Measurements from ENCODE around the gene MYO18A. TPM values are rescaled to one million over a fixed set of nuclear protein-coding genes. Genes with fewer than 3 reads are reported as not detected.
A peak's percentile ranks its signal among the peaks of the same experiment; 100 is the strongest.

Gene MYO18A
- polyA plus RNA-seq, 2 donors = 39.1 to 86.4 TPM

DNA sequence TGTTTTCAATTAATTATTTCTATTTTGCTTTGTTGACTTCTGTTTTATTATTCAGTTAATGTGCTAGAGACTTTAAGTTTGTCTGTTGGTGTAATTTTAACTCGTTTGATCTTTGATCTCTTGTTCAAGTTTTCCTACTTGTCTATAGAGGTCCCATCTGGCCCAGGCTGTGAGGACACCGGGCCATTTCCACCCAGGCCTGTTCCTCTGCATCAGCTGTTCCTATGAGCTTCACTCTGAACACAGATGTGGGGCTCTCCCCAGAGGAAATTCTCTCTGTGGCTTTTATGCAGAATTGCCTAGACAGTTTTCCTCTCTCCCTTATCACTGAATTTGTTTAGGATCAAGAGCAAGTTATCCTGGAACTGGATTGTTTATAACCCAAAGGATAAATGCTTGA, 44.7 kb downstream of the MYO18A start:
- no peak overlapping the region for H3K27ac ChIP-seq (ENCODE audit: low read depth in 2 of 2, low read length in 1 of 2)
- H3K27me3 ChIP-seq (ENCODE audit: control insufficient read depth in 1 of 2, insufficient read depth in 2 of 2, low read length in 2 of 2) = no peaks in the 10 kb centered on the region
- 70 to 74% methylated on average over 2 of the region's 2 CpGs for WGBS, 2 donors
- peaks cover 10% of the 10 kb centered on the region in 2 donors for H3K4me1 ChIP-seq (ENCODE audit: control insufficient read depth in 2 of 2, insufficient read depth in 2 of 2, low read length in 1 of 2)
- no peaks in the 10 kb centered on the region for H3K9me3 ChIP-seq (ENCODE audit: control insufficient read depth in 2 of 2, insufficient read depth in 1 of 2, low read depth in 1 of 2, low read length in 1 of 2)
- H3K4me3 ChIP-seq (ENCODE audit: low read depth in 1 of 2, low read length in 2 of 2) = no peak overlapping the region
- H3K36me3 ChIP-seq (ENCODE audit: control insufficient read depth in 2 of 2, insufficient read depth in 2 of 2, low read length in 1 of 2) = peaks cover 0 to 20% of the 10 kb centered on the region in 2 donors

DNA sequence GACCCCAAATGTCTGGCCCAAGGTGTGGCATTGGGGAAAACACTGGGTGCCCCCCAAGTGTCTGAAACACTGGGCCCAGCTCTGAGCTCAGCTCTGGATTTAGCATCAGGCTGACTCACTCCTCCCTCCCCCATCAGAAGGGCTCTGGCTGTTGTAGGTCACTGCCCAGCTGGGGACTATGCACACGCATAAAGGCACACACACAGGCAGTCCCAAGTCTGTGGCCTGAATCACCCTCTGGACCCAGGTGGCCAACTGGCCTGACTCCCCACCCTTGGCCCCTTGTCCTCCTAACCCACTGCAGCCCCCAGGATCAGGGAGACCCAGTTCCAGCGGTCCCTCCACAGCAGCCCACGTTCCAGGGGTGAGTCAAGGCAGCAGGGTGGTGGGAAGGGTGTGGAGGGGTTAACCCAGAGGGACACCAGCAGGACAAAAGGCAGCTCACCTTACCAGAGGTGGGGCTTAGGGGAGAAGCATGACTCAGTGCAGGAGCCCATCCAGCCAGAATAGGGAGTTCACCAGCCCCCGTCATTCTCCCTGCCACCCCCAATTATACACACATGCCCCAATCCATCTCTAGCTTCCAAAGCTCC, 47.0 kb downstream of the MYO18A start:
- Histone ChIP-seq H3K36me3 (ENCODE audit: control insufficient read depth in 2 of 2, insufficient read depth in 2 of 2, low read length in 1 of 2) (peaks cover 0 to 32% of the 10 kb centered on the region in 2 donors), H3K4me3 (ENCODE audit: low read depth in 1 of 2, low read length in 2 of 2) (no peak overlapping the region), H3K27me3 (ENCODE audit: control insufficient read depth in 1 of 2, insufficient read depth in 2 of 2, low read length in 2 of 2) (no peaks in the 10 kb centered on the region), H3K4me1 (ENCODE audit: control insufficient read depth in 2 of 2, insufficient read depth in 2 of 2, low read length in 1 of 2) (peaks cover 2% of the 10 kb centered on the region in 2 donors), H3K9me3 (ENCODE audit: control insufficient read depth in 2 of 2, insufficient read depth in 1 of 2, low read depth in 1 of 2, low read length in 1 of 2) (no peaks in the 10 kb centered on the region), H3K27ac (ENCODE audit: low read depth in 2 of 2, low read length in 1 of 2) (peak overlapping the region in 1 of 2 donors; percentile 50)
- 56 to 65% methylated on average over 4 of the region's 4 CpGs for WGBS, 2 donors

DNA sequence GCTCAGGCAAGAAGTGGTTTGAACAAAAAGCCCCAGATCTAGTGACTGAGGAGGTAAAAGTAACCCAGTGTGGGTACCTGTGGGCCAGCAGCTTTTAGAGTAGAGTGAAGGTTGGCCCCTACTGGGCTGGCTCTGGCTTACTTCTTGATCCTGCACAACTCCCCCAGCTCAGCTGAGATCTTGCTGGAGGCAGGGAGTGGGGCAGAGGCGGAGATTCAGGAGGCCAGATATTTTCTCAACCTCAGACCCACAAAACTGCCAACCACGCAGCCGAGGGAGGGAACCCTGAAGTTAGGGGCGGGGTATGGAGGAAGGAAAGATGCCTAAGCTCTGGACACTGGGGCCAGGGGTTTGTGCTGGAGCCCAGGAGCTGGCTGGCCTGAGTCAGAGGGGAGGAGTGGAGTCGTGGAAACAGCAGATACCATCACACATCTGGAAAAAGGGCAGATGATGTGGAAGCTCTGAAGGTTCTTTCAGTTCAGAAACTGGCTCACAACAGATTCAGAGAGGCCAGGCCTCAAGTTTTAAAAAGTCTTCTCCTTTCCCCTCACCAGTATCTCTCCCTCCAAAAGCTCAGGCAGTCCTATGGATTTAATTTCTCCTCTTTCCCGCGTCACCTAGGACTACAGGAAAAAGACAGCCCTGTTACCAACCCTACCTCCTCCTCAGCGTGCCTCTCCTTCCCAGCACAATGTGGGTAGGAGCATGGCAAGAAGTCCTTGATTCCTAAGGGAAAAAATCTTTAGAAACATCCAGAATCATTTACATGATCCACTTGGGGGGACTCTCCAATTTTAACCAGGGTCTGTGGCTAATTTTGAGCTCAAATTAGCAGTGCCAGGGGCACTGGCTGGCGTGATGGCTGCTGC, 48.1 kb downstream of the MYO18A start:
- H3K27me3 ChIP-seq (ENCODE audit: control insufficient read depth in 1 of 2, insufficient read depth in 2 of 2, low read length in 2 of 2) = no peaks in the 10 kb centered on the region
- H3K27ac ChIP-seq (ENCODE audit: low read depth in 2 of 2, low read length in 1 of 2) = no peak overlapping the region
- H3K4me3 ChIP-seq (ENCODE audit: low read depth in 1 of 2, low read length in 2 of 2) = no peak overlapping the region
- H3K9me3 ChIP-seq (ENCODE audit: control insufficient read depth in 2 of 2, insufficient read depth in 1 of 2, low read depth in 1 of 2, low read length in 1 of 2) = no peaks in the 10 kb centered on the region
- peaks cover 0 to 38% of the 10 kb centered on the region in 2 donors for H3K36me3 ChIP-seq (ENCODE audit: control insufficient read depth in 2 of 2, insufficient read depth in 2 of 2, low read length in 1 of 2)
- peaks cover 2% of the 10 kb centered on the region in 2 donors for H3K4me1 ChIP-seq (ENCODE audit: control insufficient read depth in 2 of 2, insufficient read depth in 2 of 2, low read length in 1 of 2)
- 75 to 78% methylated on average over 9 of the region's 9 CpGs for WGBS, 2 donors

DNA sequence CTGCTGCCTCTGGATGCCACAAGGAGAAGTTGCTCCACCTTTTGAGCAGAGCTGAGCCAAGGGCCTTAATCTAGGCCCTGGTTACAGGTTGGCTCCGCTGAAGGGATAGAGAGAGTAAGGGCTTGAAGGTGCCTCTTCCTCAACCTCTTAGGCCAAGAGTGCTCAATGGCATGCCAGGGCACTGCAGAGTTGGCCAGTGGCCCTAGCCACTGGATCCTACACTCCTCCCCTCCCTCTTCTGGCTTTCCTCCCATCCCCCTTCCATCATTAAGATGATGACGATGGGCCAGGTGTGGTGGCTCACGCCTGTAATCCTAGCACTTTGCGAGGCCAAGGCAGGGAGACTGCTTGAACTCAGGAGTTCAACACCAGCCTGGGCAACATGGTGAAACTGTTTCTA, 50.5 kb downstream of the MYO18A start:
- Histone ChIP-seq H3K36me3 (ENCODE audit: control insufficient read depth in 2 of 2, insufficient read depth in 2 of 2, low read length in 1 of 2) (peaks cover 0 to 38% of the 10 kb centered on the region in 2 donors), H3K4me3 (ENCODE audit: low read depth in 1 of 2, low read length in 2 of 2) (no peak overlapping the region), H3K27me3 (ENCODE audit: control insufficient read depth in 1 of 2, insufficient read depth in 2 of 2, low read length in 2 of 2) (no peaks in the 10 kb centered on the region), H3K4me1 (ENCODE audit: control insufficient read depth in 2 of 2, insufficient read depth in 2 of 2, low read length in 1 of 2) (peaks cover 2 to 5% of the 10 kb centered on the region in 2 donors), H3K27ac (ENCODE audit: low read depth in 2 of 2, low read length in 1 of 2) (no peak overlapping the region), H3K9me3 (ENCODE audit: control insufficient read depth in 2 of 2, insufficient read depth in 1 of 2, low read depth in 1 of 2, low read length in 1 of 2) (no peaks in the 10 kb centered on the region)
- 64 to 80% methylated on average over 4 of the region's 4 CpGs for WGBS, 2 donors

DNA sequence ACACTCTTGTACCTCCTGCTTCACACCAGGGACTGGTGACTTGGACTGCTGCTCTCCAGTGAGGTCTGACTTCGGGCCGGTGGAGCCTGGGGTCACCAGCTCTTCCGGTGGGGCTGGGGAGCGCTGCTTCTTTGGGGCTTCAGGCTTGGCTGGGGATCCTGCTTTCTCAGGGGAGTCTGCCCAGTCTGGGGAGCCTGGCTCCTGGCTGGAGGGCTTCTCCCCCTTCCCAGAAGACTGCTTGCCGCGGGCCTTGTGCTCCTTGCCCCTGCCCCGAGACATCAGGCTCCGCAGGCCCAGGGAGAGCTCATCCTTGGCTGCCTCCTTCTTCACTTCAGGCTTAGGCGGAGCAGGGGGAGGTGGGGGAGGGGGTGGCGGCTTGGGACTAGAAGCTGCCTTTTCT, 52.4 kb downstream of the MYO18A start:
- Histone ChIP-seq H3K27ac (ENCODE audit: low read depth in 2 of 2, low read length in 1 of 2) (no peak overlapping the region), H3K4me1 (ENCODE audit: control insufficient read depth in 2 of 2, insufficient read depth in 2 of 2, low read length in 1 of 2) (peaks cover 0 to 5% of the 10 kb centered on the region in 2 donors), H3K36me3 (ENCODE audit: control insufficient read depth in 2 of 2, insufficient read depth in 2 of 2, low read length in 1 of 2) (peaks cover 0 to 35% of the 10 kb centered on the region in 2 donors), H3K4me3 (ENCODE audit: low read depth in 1 of 2, low read length in 2 of 2) (no peak overlapping the region), H3K9me3 (ENCODE audit: control insufficient read depth in 2 of 2, insufficient read depth in 1 of 2, low read depth in 1 of 2, low read length in 1 of 2) (no peaks in the 10 kb centered on the region), H3K27me3 (ENCODE audit: control insufficient read depth in 1 of 2, insufficient read depth in 2 of 2, low read length in 2 of 2) (no peaks in the 10 kb centered on the region)
- 90 to 94% methylated on average over 9 to 10 of the region's 10 CpGs for WGBS, 2 donors

DNA sequence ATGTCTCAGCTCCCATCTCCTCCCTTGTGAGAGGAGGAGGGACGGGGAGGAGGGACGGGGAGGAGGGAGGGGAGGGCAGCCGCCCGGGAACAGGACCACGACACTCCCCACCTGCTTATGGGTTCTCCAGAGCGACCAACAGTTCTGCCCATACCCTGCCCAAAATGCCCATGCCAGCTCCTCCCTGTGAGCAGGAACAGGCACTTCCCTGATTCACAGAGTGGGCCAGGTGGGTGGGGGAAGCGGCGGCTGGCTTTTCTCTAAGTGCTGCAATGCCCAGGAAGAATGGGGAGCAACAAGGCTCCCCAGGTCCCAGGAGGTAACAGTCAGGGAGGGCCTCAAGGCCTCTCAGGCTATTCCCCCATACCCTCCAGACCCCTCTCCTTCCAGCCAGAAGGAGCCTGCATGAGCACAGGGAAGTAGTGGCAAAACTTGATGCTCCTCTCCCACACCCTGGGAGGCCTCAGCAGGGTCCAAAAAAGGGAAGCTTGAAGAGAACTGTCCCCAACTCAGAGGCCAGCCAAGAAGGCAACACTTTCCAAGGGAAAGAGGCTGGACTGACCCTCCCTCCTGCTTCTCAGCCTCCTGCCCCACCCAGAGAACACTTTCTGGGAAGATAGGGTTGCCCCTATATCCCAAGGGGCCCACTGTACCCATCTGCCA, 53.8 kb downstream of the MYO18A start:
- peaks cover 0 to 5% of the 10 kb centered on the region in 2 donors for H3K4me1 ChIP-seq (ENCODE audit: control insufficient read depth in 2 of 2, insufficient read depth in 2 of 2, low read length in 1 of 2)
- no peak overlapping the region for H3K27ac ChIP-seq (ENCODE audit: low read depth in 2 of 2, low read length in 1 of 2)
- H3K9me3 ChIP-seq (ENCODE audit: control insufficient read depth in 2 of 2, insufficient read depth in 1 of 2, low read depth in 1 of 2, low read length in 1 of 2) = no peaks in the 10 kb centered on the region
- no peak overlapping the region for H3K4me3 ChIP-seq (ENCODE audit: low read depth in 1 of 2, low read length in 2 of 2)
- 80 to 89% methylated on average over 8 of the region's 8 CpGs for WGBS, 2 donors
- H3K36me3 ChIP-seq (ENCODE audit: control insufficient read depth in 2 of 2, insufficient read depth in 2 of 2, low read length in 1 of 2) = peaks cover 2 to 43% of the 10 kb centered on the region in 2 donors
- no peaks in the 10 kb centered on the region for H3K27me3 ChIP-seq (ENCODE audit: control insufficient read depth in 1 of 2, insufficient read depth in 2 of 2, low read length in 2 of 2)

DNA sequence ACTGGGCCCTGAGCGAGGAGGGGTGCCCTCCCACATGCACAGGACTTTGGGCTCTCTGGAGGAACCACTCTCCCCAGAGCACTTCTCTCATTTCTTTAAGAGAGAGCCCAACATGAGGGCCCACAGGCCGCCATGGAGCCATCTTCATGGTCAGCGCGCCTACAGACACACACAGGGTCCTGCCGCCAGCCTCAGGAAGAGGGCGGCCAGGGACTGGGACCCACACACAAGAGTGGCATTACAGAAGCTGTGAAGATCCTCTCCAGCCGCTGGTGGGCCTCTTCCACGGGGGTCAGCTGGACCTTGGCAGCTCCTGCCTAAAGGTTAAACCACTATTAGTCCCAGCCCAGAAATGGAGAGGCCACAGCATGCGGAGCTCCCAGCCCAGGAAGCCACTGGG, 54.5 kb downstream of the MYO18A start:
- Histone ChIP-seq H3K9me3 (ENCODE audit: control insufficient read depth in 2 of 2, insufficient read depth in 1 of 2, low read depth in 1 of 2, low read length in 1 of 2) (no peaks in the 10 kb centered on the region), H3K4me3 (ENCODE audit: low read depth in 1 of 2, low read length in 2 of 2) (no peak overlapping the region), H3K27ac (ENCODE audit: low read depth in 2 of 2, low read length in 1 of 2) (no peak overlapping the region), H3K27me3 (ENCODE audit: control insufficient read depth in 1 of 2, insufficient read depth in 2 of 2, low read length in 2 of 2) (no peaks in the 10 kb centered on the region), H3K4me1 (ENCODE audit: control insufficient read depth in 2 of 2, insufficient read depth in 2 of 2, low read length in 1 of 2) (peaks cover 0 to 5% of the 10 kb centered on the region in 2 donors), H3K36me3 (ENCODE audit: control insufficient read depth in 2 of 2, insufficient read depth in 2 of 2, low read length in 1 of 2) (peaks cover 6 to 47% of the 10 kb centered on the region in 2 donors)
- WGBS, 2 donors = 86 to 89% methylated on average over 9 of the region's 9 CpGs

DNA sequence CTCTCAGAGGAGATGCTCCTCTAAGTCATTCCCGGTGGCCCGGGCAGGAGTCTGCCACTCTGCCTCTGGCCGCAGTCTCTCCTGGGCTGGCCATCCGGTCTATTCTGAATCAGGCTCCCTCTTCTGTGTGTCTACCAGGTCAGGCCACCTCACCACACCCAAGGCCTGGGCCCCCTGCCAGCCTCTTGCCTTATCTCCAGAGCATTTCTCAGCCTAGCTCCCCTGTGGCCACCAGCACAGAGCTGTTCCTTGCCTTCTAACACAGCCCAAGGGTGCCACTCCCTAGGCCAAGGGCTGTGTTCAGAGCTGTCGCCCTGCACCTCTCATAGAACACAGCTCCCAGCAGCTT, 55.3 kb downstream of the MYO18A start:
- Histone ChIP-seq H3K4me1 (ENCODE audit: control insufficient read depth in 2 of 2, insufficient read depth in 2 of 2, low read length in 1 of 2) (peaks cover 0 to 5% of the 10 kb centered on the region in 2 donors), H3K27ac (ENCODE audit: low read depth in 2 of 2, low read length in 1 of 2) (no peak overlapping the region), H3K4me3 (ENCODE audit: low read depth in 1 of 2, low read length in 2 of 2) (no peak overlapping the region), H3K9me3 (ENCODE audit: control insufficient read depth in 2 of 2, insufficient read depth in 1 of 2, low read depth in 1 of 2, low read length in 1 of 2) (no peaks in the 10 kb centered on the region), H3K36me3 (ENCODE audit: control insufficient read depth in 2 of 2, insufficient read depth in 2 of 2, low read length in 1 of 2) (peaks cover 13 to 54% of the 10 kb centered on the region in 2 donors), H3K27me3 (ENCODE audit: control insufficient read depth in 1 of 2, insufficient read depth in 2 of 2, low read length in 2 of 2) (no peaks in the 10 kb centered on the region)
- 74 to 77% methylated on average over 5 of the region's 5 CpGs for WGBS, 2 donors

DNA sequence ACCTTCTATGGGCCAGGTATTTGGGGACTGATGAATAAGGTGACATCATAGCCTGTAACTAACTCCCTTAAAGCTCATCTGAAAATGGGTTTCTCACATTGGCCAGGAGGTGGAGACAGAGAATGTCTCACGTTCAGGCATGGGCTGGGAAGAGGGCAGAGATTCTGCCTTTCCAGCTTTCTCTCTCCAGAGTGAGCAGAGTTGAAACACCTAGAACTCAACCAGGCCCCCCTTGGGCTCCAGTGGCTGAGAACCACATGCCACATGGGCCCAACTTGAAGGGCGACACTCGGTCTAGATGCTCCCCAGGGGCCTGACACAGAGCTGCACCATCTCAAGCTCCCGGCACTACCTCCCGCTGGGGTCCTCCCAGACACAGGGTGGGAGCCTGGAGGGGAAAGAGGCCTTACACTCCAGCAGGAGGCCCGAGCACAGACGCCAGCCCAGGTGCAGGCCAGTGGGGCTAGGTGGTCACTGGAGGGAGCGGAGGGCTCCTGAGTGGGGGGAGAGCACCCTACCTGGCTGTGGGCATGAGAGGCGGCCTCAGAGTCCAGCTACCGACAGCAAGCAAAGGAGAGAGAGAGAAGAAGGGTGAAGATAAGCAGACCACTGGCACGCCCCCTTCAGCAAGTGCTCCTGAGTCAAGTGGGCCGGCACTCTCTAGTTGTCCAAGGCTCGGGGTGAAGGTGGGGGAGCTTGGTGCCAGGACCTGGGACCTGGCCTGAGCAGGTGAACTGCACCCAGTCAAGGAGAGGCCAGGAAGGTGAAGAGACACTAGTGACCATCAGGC, 55.9 kb downstream of the MYO18A start:
- no peaks in the 10 kb centered on the region for H3K27me3 ChIP-seq (ENCODE audit: control insufficient read depth in 1 of 2, insufficient read depth in 2 of 2, low read length in 2 of 2)
- H3K4me1 ChIP-seq (ENCODE audit: control insufficient read depth in 2 of 2, insufficient read depth in 2 of 2, low read length in 1 of 2) = peaks cover 0 to 5% of the 10 kb centered on the region in 2 donors
- H3K4me3 ChIP-seq (ENCODE audit: low read depth in 1 of 2, low read length in 2 of 2) = no peak overlapping the region
- no peaks in the 10 kb centered on the region for H3K9me3 ChIP-seq (ENCODE audit: control insufficient read depth in 2 of 2, insufficient read depth in 1 of 2, low read depth in 1 of 2, low read length in 1 of 2)
- no peak overlapping the region for H3K27ac ChIP-seq (ENCODE audit: low read depth in 2 of 2, low read length in 1 of 2)
- H3K36me3 ChIP-seq (ENCODE audit: control insufficient read depth in 2 of 2, insufficient read depth in 2 of 2, low read length in 1 of 2) = peaks cover 13 to 53% of the 10 kb centered on the region in 2 donors
- 76 to 78% methylated on average over 13 of the region's 13 CpGs for WGBS, 2 donors

Measured in esophagus (tissue), 2 donors.